ENCODE results near the gene BCAS2.
"Not testable (repeated sequence)": the region's sequence is repeated elsewhere in the genome, so short reads cannot be mapped to it uniquely, and the experiment has no call there.

Gene BCAS2

GRCh38 chr1:114585231-114585630 is 3.8 kb upstream of the BCAS2 start:
- Histone ChIP-seq H3K9me3 (ENCODE audit: control insufficient read depth, insufficient read depth, low read length) (no peaks in the 10 kb centered on the region), H3K36me3 (ENCODE audit: control insufficient read depth, low read length) (peaks cover 4% of the 10 kb centered on the region), H3K9me2 (replicated peaks; ENCODE audit: control insufficient read depth, low read length) (no peaks in the 10 kb centered on the region), H3F3A (ENCODE audit: control insufficient read depth, insufficient read depth) (no peaks in the 10 kb centered on the region), H3K27me3 (ENCODE audit: control insufficient read depth, low read length) (peaks cover 2% of the 10 kb centered on the region; the same call in 1 of the 2 replicates), H4K20me1 (ENCODE audit: control insufficient read depth, insufficient read depth, low read depth, low read length) (no peaks in the 10 kb centered on the region), H3K4me3 (ENCODE audit: low read length) (no peak overlapping the region), H3K27ac (ENCODE audit: low read depth, low read length) (no peak overlapping the region), H3K79me2 (ENCODE audit: control insufficient read depth, low read length) (peaks cover 12% of the 10 kb centered on the region), H3K4me2 (ENCODE audit: low read length) (no peak overlapping the region), H3K4me1 (ENCODE audit: control insufficient read depth, low read length) (peaks cover 16% of the 10 kb centered on the region)
- TF ChIP-seq CTCF (IDR thresholded peaks at IDR 0.05; ENCODE audit: low read depth, low read length, poor library complexity, severe bottlenecking), result no peak
- TF ChIP-seq EZH2phosphoT487 (IDR thresholded peaks at IDR 0.05; ENCODE audit: borderline replicate concordance, low read length), result no peak

DNA sequence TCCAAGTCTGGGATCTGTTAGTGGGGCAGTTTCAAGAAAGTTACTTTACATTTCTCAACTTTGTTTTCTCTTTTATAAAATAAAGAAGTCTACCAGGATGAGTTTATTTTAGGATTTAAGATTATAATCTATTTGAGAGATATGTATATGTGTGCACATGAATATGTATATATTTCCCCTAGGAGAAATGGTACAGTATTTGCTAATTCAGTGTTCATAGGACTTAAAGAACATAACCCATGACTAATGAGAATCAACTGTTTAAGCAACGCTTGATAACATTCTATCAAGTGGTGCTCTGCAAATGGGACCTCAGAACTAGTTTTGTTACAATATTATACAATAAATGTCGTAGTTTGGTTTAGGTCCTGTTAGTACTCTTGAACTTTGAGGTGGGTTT is 7.0 kb downstream of the BCAS2 start:
- no peak overlapping the region for H3K4me3 ChIP-seq (ENCODE audit: low read length)
- no peaks in the 10 kb centered on the region for H3F3A ChIP-seq (ENCODE audit: control insufficient read depth, insufficient read depth)
- H3K27ac ChIP-seq (ENCODE audit: low read depth, low read length), result no peak overlapping the region
- no peaks in the 10 kb centered on the region for H3K9me3 ChIP-seq (ENCODE audit: control insufficient read depth, insufficient read depth, low read length)
- no peaks in the 10 kb centered on the region for H4K20me1 ChIP-seq (ENCODE audit: control insufficient read depth, insufficient read depth, low read depth, low read length)
- no peak overlapping the region for H3K4me2 ChIP-seq (ENCODE audit: low read length)
- H3K79me2 ChIP-seq (ENCODE audit: control insufficient read depth, low read length), result peaks cover 22% of the 10 kb centered on the region
- H3K9me2 ChIP-seq (replicated peaks; ENCODE audit: control insufficient read depth, low read length), result no peaks in the 10 kb centered on the region
- no peaks in the 10 kb centered on the region for H3K27me3 ChIP-seq (ENCODE audit: control insufficient read depth, low read length)
- peaks cover 75% of the 10 kb centered on the region for H3K36me3 ChIP-seq (ENCODE audit: control insufficient read depth, low read length)
- no peaks in the 10 kb centered on the region for H3K4me1 ChIP-seq (ENCODE audit: control insufficient read depth, low read length)
- no peak for TF ChIP-seq CTCF (IDR thresholded peaks at IDR 0.05; ENCODE audit: low read depth, low read length, poor library complexity, severe bottlenecking)
- TF ChIP-seq EZH2phosphoT487 (IDR thresholded peaks at IDR 0.05; ENCODE audit: borderline replicate concordance, low read length), result no peak

DNA sequence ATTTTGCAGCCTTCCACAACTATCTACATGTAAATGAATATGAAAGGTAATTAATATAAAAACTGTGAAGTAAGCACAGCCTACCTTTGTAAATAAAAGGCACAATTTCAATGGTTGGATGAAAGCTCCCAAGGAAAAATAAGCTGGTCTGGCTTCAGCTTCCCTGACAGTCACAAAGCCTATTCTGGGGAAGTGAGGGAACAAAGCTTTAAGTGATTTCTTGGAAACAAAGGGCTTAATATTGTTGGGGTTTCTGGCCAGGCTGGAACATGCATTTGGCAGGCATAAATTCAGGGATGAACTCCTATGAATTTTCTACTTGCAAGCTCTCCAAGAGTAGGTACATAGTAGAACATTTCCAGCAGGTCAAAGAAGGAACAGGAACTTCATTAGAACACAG is 17.3 kb downstream of the BCAS2 start:
- TF ChIP-seq EZH2phosphoT487 (IDR thresholded peaks at IDR 0.05; ENCODE audit: borderline replicate concordance, low read length) (no peak), CTCF (IDR thresholded peaks at IDR 0.05; ENCODE audit: low read depth, low read length, poor library complexity, severe bottlenecking) (no peak)
- Histone ChIP-seq H3K79me2 (ENCODE audit: control insufficient read depth, low read length) (no peaks in the 10 kb centered on the region), H3K27me3 (ENCODE audit: control insufficient read depth, low read length) (no peaks in the 10 kb centered on the region), H3K4me1 (ENCODE audit: control insufficient read depth, low read length) (peaks cover 11% of the 10 kb centered on the region), H3K27ac (ENCODE audit: low read depth, low read length) (no peak overlapping the region), H3K4me3 (ENCODE audit: low read length) (no peak overlapping the region), H3F3A (ENCODE audit: control insufficient read depth, insufficient read depth) (no peaks in the 10 kb centered on the region), H3K9me2 (replicated peaks; ENCODE audit: control insufficient read depth, low read length) (no peaks in the 10 kb centered on the region), H3K36me3 (ENCODE audit: control insufficient read depth, low read length) (peaks cover 46% of the 10 kb centered on the region), H3K9me3 (ENCODE audit: control insufficient read depth, insufficient read depth, low read length) (no peaks in the 10 kb centered on the region), H4K20me1 (ENCODE audit: control insufficient read depth, insufficient read depth, low read depth, low read length) (no peaks in the 10 kb centered on the region), H3K4me2 (ENCODE audit: low read length) (no peak overlapping the region)

GRCh38 chr1:114562978-114563510 is 18.4 kb downstream of the BCAS2 start:
- H3K9me3 ChIP-seq (ENCODE audit: control insufficient read depth, insufficient read depth, low read length); H3F3A ChIP-seq (ENCODE audit: control insufficient read depth, insufficient read depth); H3K27ac ChIP-seq (ENCODE audit: low read depth, low read length); H3K4me2 ChIP-seq (ENCODE audit: low read length); H3K9me2 ChIP-seq (replicated peaks; ENCODE audit: control insufficient read depth, low read length); H4K20me1 ChIP-seq (ENCODE audit: control insufficient read depth, insufficient read depth, low read depth, low read length); H3K79me2 ChIP-seq (ENCODE audit: control insufficient read depth, low read length); H3K27me3 ChIP-seq (ENCODE audit: control insufficient read depth, low read length); H3K4me3 ChIP-seq (ENCODE audit: low read length): not testable (repeated sequence)
- Histone ChIP-seq H3K36me3 (ENCODE audit: control insufficient read depth, low read length) (peaks cover 37% of the 10 kb centered on the region), H3K4me1 (ENCODE audit: control insufficient read depth, low read length) (peaks cover 16% of the 10 kb centered on the region)

All from DOHH2 (cell line).